Esophagus muscularis mucosa (tissue), 4 donors: ENCODE measurements around the gene PYROXD2. TPM values are rescaled to one million over a fixed set of nuclear protein-coding genes. Genes with fewer than 3 reads are reported as not detected.

Experiments
- DNase-seq: peaks from one replicate; pipeline ENCODE4 v3.0.0-alpha.2; 2017; ENCODE audit errors: extremely low spot score
- H3K27ac ChIP-seq, 4 donors: fragments of 200-600 bp; sonication (generic); replicated peaks in 1 of 4; 1 replicate in 3 of 4; 2 replicates in 1 of 4; pipeline ENCODE4 v1.5.1; 2016 to 2019; ENCODE audit warnings: mild to moderate bottlenecking in 1 of 4
- H3K27me3 ChIP-seq, 4 donors: fragments of 200-600 bp; sonication (generic); one replicate each; pipeline versions ENCODE4 v1.5.1 to v1.6.0; 2016 to 2019
- H3K36me3 ChIP-seq, 4 donors: fragments of 200-600 bp; sonication (generic); one replicate each; pipeline ENCODE4 v1.5.1; 2016 to 2019
- H3K4me1 ChIP-seq, 4 donors: fragments of 200-600 bp; sonication (generic); one replicate each; pipeline ENCODE4 v1.5.1; 2016 to 2019
- H3K4me3 ChIP-seq, 4 donors: fragments of 200-600 bp; sonication (generic); 1 replicate in 2 of 4; 2 replicates in 2 of 4; pipeline ENCODE4 v1.5.1; 2016 to 2019; ENCODE audit warnings: mild to moderate bottlenecking in 4 of 4, moderate library complexity in 1 of 4
- H3K9me3 ChIP-seq, 4 donors: fragments of 200-600 bp; sonication (generic); 1 replicate in 3 of 4; 2 replicates in 1 of 4; pipeline ENCODE4 v1.5.1; 2016 to 2019
- CTCF ChIP-seq, 3 experiments: fragments of 200-600 bp in 2 of 3; fragments of 450-650 bp in 1 of 3; sonication (generic) in 2 of 3; IDR thresholded peaks; one replicate each; pipeline ENCODE4 v1.5.1; 2017 to 2019; ENCODE audit warnings: antibody characterized with exemption in 3 of 3, mild to moderate bottlenecking in 2 of 3, moderate library complexity in 1 of 3
- EP300 ChIP-seq: sonication (generic); formaldehyde crosslinking; IDR thresholded peaks from one replicate; pipeline ENCODE4 v1.6.1; 2017; ENCODE audit warnings: antibody characterized with exemption
- POLR2A ChIP-seq: fragments of 450-650 bp; IDR thresholded peaks from one replicate; pipeline ENCODE4 v1.6.1; 2017; ENCODE audit warnings: antibody characterized with exemption, moderate library complexity, mild to moderate bottlenecking, low read depth
- POLR2AphosphoS5 ChIP-seq, 2 donors: sonication (generic); formaldehyde crosslinking; IDR thresholded peaks; one replicate each; pipeline ENCODE4 v1.6.1; 2017; ENCODE audit warnings: antibody characterized with exemption in 2 of 2
- WGBS: methylation state at CpG from one replicate; pipeline ENCODE4 v1.1.5; 2018; 5-methylcytosine and 5-hydroxymethylcytosine counted together
- intact Hi-C: fragments of 100-400 bp; cut with DNase I; formaldehyde crosslinking; loops from one replicate; pipeline ENCODE4 v1.15.1; 2023
- total RNA-seq, 4 donors: library from RNA; depleted of rRNA; stranded (reverse); fragments of >200 nt; gene quantifications; one replicate each; pipeline versions ENCODE4 v1.1.0 to v1.2.1, GENCODE V29; 2016

PYROXD2 gene
- total RNA-seq, 4 donors from 2014 or later: 5.8 to 10.2 (median 6.6) TPM

- Histone ChIP-seq H3K9me3 (no peaks in the 10 kb centered on the region), H3K4me1 (peaks cover 0 to 11% (median 4%) of the 10 kb centered on the region in 4 donors), H3K27me3 (no peaks in the 10 kb centered on the region), H3K4me3 (no peak overlapping the region), H3K27ac (no peak overlapping the region), H3K36me3 (peaks cover 0 to 55% (median 31%) of the 10 kb centered on the region in 4 donors)
- 67% methylated on average over 3 of the region's 8 CpGs for WGBS
- TF ChIP-seq CTCF (IDR thresholded peaks at IDR 0.05): no peak
- no peak for TF ChIP-seq POLR2AphosphoS5 (IDR thresholded peaks at IDR 0.05)
- TF ChIP-seq POLR2A: no peak
- no peak for TF ChIP-seq EP300
- no peak for DNase-seq
- intact Hi-C loops: no loop called here
Observed at GRCh38 chr10:98391578-98391991, 23.4 kb downstream of the PYROXD2 start.

- Histone ChIP-seq H3K4me3 (no peak overlapping the region), H3K4me1 (peaks cover 0 to 11% (median 4%) of the 10 kb centered on the region in 4 donors), H3K9me3 (no peaks in the 10 kb centered on the region), H3K36me3 (peaks cover 0 to 51% (median 30%) of the 10 kb centered on the region in 4 donors), H3K27ac (no peak overlapping the region), H3K27me3 (no peaks in the 10 kb centered on the region)
- WGBS: 84% methylated on average over 7 of the region's 7 CpGs
- DNase-seq: no peak
- TF ChIP-seq CTCF (IDR thresholded peaks at IDR 0.05) (no peak), POLR2AphosphoS5 (IDR thresholded peaks at IDR 0.05) (no peak), POLR2A (no peak), EP300 (no peak)
- intact Hi-C loops: no loop called here
Observed at GRCh38 chr10:98391065-98391464, 23.9 kb downstream of the PYROXD2 start.

- no peaks in the 10 kb centered on the region for H3K9me3 ChIP-seq
- H3K27me3 ChIP-seq: no peaks in the 10 kb centered on the region
- peaks cover 0 to 48% (median 32%) of the 10 kb centered on the region in 4 donors for H3K36me3 ChIP-seq
- peaks cover 0 to 11% (median 4%) of the 10 kb centered on the region in 4 donors for H3K4me1 ChIP-seq
- no peak overlapping the region for H3K27ac ChIP-seq
- intact Hi-C loops: no loop called here
- TF ChIP-seq POLR2A (no peak), POLR2AphosphoS5 (IDR thresholded peaks at IDR 0.05) (no peak), EP300 (no peak), CTCF (IDR thresholded peaks at IDR 0.05) (no peak)
- DNase-seq: no peak
- whole genome bisulfite sequencing: 97% methylated on average over 4 of the region's 4 CpGs
- no peak overlapping the region for H3K4me3 ChIP-seq
Observed at GRCh38 chr10:98390406-98390805, 24.6 kb downstream of the PYROXD2 start.

- peaks cover 0 to 48% (median 32%) of the 10 kb centered on the region in 4 donors for H3K36me3 ChIP-seq
- 89% methylated on average over 6 of the region's 6 CpGs for WGBS
Observed at GRCh38 chr10:98389398-98389797, 25.6 kb downstream of the PYROXD2 start.

More at GRCh38 chr10:98389398-98389797, 25.6 kb downstream of the PYROXD2 start:
- Histone ChIP-seq H3K27me3 (no peaks in the 10 kb centered on the region), H3K9me3 (no peaks in the 10 kb centered on the region), H3K27ac (no peak overlapping the region), H3K4me3 (no peak overlapping the region), H3K4me1 (peaks cover 0 to 11% (median 4%) of the 10 kb centered on the region in 4 donors)
- DNase-seq: no peak
- intact Hi-C loops: no loop called here
- TF ChIP-seq POLR2A: no peak
- TF ChIP-seq CTCF (IDR thresholded peaks at IDR 0.05): no peak
- TF ChIP-seq EP300: no peak
- no peak for TF ChIP-seq POLR2AphosphoS5 (IDR thresholded peaks at IDR 0.05)
